K562 (cell line): ENCODE data around the gene COPS6. TPM values are rescaled to one million over a fixed set of nuclear protein-coding genes. Genes with fewer than 3 reads are reported as not detected.

Experiments
- HDAC1 ChIP-seq, 2 experiments: fragments of 450-650 bp; IDR thresholded peaks; 2 replicates each; pipeline ENCODE4 v1.6.1; 2016 to 2017; ENCODE audit warnings: inconsistent platforms in 1 of 2, mild to moderate bottlenecking in 1 of 2, moderate library complexity in 1 of 2
- KDM1A ChIP-seq, 2 experiments: fragments of 450-650 bp; IDR thresholded peaks; 2 replicates each; pipeline ENCODE4 v1.6.1; 2016; ENCODE audit warnings: mild to moderate bottlenecking in 2 of 2
- RBM22 ChIP-seq: fragments of 200-400 bp; formaldehyde crosslinking; IDR thresholded peaks from 2 replicates; pipeline ENCODE4 v1.6.1; 2018; ENCODE audit warnings: low read length, low read depth; ENCODE audit not compliant: poor library complexity, severe bottlenecking
- STAG1 ChIP-seq: sonication (generic); formaldehyde crosslinking; IDR thresholded peaks from 2 replicates; pipeline ENCODE4 v1.5.0; 2020; ENCODE audit warnings: missing genetic modification reagents, borderline replicate concordance
- polyA plus RNA-seq, 8 experiments: library from polyadenylated mRNA; depleted of rRNA in 4 of 8; stranded (reverse) in 5 of 8; unstranded in 3 of 8; fragments of >200 nt; fragmentation: Nextera tagmentation in 2 of 8; fragmentation: Illumina TruSeq in 1 of 8; extraction: Ambion mirVana in 2 of 8; extraction: Trizol in 1 of 8; gene quantifications; 2 replicates each; pipeline versions ENCODE4 v1.2.1 to v1.2.3, GENCODE V29; 2011 to 2014; ENCODE audit warnings: inconsistent platforms in 1 of 8, missing spikeins in 1 of 8
- total RNA-seq, 7 experiments: library from RNA; depleted of rRNA in 6 of 7; stranded (reverse); fragments of >200 nt in 6 of 7; fragmentation: Illumina TruSeq in 2 of 7; extraction: Trizol in 2 of 7; gene quantifications; 2 replicates each; pipeline versions ENCODE4 v1.2.1 to v1.2.3, GENCODE V29; 2011 to 2021; ENCODE audit warnings: low replicate concordance in 1 of 7
- TF ChIP-seq, protein P1 (sequence below): fragments of 250-450 bp; sonication (Bioruptor Pico); IDR thresholded peaks from 2 replicates; pipeline ENCODE4 v1.4.0; 2020
- TF ChIP-seq, protein P2 (sequence below): fragments of 450-650 bp; formaldehyde crosslinking; IDR thresholded peaks from 2 replicates; pipeline ENCODE4 v1.4.0; 2020; ENCODE audit warnings: mild to moderate bottlenecking, moderate library complexity
- TF ChIP-seq, protein P3 (sequence below): sonication (generic); formaldehyde crosslinking; IDR thresholded peaks from 2 replicates; pipeline ENCODE4 v1.8.1; 2023; ENCODE audit warnings: mild to moderate bottlenecking, missing genetic modification reagents
- TF ChIP-seq, protein P4 (sequence below), 2 experiments: fragments of 200-800 bp in 1 of 2; sonication (Bioruptor generic) in 1 of 2; sonication (generic) in 1 of 2; formaldehyde crosslinking in 1 of 2; IDR thresholded peaks in 1 of 2; conservative IDR thresholded peaks in 1 of 2; 2 replicates each; pipeline versions ENCODE4 v1.5.0 to v1.6.1; 2016 to 2020; ENCODE audit warnings: missing compliant biosample characterization in 1 of 2, missing genetic modification characterization in 1 of 2, missing genetic modification reagents in 1 of 2
- TF ChIP-seq, protein P5 (sequence below): sonication (generic); formaldehyde crosslinking; IDR thresholded peaks from 2 replicates; pipeline ENCODE4 v1.8.0; 2022; ENCODE audit warnings: missing genetic modification reagents, mild to moderate bottlenecking, borderline replicate concordance
- TF ChIP-seq, protein P6 (sequence below): fragments of 250-450 bp; sonication (Bioruptor Pico); IDR thresholded peaks from 2 replicates; pipeline ENCODE4 v1.8.0; 2021; ENCODE audit warnings: mild to moderate bottlenecking, moderate library complexity

The COPS6 gene
- total and polyA plus RNA-seq, 9 of the 15 experiments (the other 6 are each of a cell fraction or from before 2014, with no cell fraction given) = 63.0 to 331 (median 168) TPM

DNA sequence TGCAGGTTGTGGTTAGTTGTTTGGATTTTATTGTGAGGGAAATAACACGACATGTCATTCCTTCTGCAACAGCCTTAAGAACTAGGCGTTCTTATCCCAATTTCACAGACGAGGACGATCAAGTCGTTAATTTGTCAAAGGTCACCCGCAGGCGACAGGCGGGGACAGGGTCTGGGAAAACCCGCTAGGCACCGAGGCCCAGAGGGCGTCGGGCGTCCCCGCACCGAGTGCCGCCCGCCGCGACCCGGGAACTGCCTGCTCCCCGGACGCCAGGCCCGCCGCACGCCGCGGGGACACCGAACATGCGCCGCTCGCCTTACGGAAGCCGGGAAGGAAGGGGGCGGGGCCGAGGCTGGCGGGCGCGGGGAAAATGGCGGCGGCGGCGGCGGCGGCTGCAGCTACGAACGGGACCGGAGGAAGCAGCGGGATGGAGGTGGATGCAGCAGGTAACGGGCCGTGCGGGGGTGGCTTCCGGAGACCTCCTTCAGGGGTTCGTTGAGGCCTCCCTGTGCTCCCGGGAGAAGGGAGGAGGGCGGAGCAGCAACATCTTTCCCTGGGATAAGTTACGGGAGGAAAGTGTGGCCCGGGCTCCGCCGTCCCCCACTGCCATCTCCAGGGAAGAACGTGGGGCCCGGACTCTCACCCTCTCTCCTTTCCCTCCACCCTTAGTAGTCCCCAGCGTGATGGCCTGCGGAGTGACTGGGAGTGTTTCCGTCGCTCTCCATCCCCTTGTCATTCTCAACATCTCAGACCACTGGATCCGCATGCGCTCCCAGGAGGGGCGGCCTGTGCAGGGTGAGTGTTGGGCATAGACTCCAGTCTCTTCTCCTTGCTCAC lies at the start of gene COPS6 (continued):
- TF ChIP-seq, protein P1, sequence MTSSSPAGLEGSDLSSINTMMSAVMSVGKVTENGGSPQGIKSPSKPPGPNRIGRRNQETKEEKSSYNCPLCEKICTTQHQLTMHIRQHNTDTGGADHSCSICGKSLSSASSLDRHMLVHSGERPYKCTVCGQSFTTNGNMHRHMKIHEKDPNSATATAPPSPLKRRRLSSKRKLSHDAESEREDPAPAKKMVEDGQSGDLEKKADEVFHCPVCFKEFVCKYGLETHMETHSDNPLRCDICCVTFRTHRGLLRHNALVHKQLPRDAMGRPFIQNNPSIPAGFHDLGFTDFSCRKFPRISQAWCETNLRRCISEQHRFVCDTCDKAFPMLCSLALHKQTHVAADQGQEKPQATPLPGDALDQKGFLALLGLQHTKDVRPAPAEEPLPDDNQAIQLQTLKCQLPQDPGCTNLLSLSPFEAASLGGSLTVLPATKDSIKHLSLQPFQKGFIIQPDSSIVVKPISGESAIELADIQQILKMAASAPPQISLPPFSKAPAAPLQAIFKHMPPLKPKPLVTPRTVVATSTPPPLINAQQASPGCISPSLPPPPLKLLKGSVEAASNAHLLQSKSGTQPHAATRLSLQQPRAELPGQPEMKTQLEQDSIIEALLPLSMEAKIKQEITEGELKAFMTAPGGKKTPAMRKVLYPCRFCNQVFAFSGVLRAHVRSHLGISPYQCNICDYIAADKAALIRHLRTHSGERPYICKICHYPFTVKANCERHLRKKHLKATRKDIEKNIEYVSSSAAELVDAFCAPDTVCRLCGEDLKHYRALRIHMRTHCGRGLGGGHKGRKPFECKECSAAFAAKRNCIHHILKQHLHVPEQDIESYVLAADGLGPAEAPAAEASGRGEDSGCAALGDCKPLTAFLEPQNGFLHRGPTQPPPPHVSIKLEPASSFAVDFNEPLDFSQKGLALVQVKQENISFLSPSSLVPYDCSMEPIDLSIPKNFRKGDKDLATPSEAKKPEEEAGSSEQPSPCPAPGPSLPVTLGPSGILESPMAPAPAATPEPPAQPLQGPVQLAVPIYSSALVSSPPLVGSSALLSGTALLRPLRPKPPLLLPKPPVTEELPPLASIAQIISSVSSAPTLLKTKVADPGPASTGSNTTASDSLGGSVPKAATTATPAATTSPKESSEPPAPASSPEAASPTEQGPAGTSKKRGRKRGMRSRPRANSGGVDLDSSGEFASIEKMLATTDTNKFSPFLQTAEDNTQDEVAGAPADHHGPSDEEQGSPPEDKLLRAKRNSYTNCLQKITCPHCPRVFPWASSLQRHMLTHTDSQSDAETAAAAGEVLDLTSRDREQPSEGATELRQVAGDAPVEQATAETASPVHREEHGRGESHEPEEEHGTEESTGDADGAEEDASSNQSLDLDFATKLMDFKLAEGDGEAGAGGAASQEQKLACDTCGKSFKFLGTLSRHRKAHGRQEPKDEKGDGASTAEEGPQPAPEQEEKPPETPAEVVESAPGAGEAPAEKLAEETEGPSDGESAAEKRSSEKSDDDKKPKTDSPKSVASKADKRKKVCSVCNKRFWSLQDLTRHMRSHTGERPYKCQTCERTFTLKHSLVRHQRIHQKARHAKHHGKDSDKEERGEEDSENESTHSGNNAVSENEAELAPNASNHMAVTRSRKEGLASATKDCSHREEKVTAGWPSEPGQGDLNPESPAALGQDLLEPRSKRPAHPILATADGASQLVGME (CRISPR knock-in tag) = peak; percentile 82; the same call in 1 of the 2 replicates
- TF ChIP-seq, protein P2, sequence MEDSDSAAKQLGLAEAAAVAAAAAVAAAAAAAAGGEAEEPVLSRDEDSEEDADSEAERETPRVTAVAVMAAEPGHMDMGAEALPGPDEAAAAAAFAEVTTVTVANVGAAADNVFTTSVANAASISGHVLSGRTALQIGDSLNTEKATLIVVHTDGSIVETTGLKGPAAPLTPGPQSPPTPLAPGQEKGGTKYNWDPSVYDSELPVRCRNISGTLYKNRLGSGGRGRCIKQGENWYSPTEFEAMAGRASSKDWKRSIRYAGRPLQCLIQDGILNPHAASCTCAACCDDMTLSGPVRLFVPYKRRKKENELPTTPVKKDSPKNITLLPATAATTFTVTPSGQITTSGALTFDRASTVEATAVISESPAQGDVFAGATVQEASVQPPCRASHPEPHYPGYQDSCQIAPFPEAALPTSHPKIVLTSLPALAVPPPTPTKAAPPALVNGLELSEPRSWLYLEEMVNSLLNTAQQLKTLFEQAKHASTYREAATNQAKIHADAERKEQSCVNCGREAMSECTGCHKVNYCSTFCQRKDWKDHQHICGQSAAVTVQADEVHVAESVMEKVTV (CRISPR knock-in tag) = peak; percentile 42; the same call in 1 of the 2 replicates
- TF ChIP-seq RBM22 = peak; percentile 64
- no peak for TF ChIP-seq KDM1A (IDR thresholded peaks at IDR 0.05)
- TF ChIP-seq, protein P3, sequence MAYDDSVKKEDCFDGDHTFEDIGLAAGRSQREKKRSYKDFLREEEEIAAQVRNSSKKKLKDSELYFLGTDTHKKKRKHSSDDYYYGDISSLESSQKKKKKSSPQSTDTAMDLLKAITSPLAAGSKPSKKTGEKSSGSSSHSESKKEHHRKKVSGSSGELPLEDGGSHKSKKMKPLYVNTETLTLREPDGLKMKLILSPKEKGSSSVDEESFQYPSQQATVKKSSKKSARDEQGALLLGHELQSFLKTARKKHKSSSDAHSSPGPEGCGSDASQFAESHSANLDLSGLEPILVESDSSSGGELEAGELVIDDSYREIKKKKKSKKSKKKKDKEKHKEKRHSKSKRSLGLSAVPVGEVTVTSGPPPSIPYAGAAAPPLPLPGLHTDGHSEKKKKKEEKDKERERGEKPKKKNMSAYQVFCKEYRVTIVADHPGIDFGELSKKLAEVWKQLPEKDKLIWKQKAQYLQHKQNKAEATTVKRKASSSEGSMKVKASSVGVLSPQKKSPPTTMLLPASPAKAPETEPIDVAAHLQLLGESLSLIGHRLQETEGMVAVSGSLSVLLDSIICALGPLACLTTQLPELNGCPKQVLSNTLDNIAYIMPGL (CRISPR knock-in tag) = peak; percentile 100
- peak; percentile 65 for TF ChIP-seq STAG1 (CRISPR knock-in tag)
- peak in 1 of 2 experiments; percentile 79; a peak in 2 of 4 replicates for TF ChIP-seq HDAC1 (IDR thresholded peaks at IDR 0.05)
- TF ChIP-seq, protein P4, sequence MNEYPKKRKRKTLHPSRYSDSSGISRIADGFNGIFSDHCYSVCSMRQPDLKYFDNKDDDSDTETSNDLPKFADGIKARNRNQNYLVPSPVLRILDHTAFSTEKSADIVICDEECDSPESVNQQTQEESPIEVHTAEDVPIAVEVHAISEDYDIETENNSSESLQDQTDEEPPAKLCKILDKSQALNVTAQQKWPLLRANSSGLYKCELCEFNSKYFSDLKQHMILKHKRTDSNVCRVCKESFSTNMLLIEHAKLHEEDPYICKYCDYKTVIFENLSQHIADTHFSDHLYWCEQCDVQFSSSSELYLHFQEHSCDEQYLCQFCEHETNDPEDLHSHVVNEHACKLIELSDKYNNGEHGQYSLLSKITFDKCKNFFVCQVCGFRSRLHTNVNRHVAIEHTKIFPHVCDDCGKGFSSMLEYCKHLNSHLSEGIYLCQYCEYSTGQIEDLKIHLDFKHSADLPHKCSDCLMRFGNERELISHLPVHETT (CRISPR knock-in tag; conservative IDR thresholded peaks at IDR 0.05 in 1 of 2, IDR thresholded peaks at IDR 0.05 in 1 of 2) = peak in 1 of 2 experiments; percentile 98; a peak in 2 of 4 replicates
- TF ChIP-seq, protein P5, sequence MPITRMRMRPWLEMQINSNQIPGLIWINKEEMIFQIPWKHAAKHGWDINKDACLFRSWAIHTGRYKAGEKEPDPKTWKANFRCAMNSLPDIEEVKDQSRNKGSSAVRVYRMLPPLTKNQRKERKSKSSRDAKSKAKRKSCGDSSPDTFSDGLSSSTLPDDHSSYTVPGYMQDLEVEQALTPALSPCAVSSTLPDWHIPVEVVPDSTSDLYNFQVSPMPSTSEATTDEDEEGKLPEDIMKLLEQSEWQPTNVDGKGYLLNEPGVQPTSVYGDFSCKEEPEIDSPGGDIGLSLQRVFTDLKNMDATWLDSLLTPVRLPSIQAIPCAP (CRISPR knock-in tag) = peak; percentile 95; the same call in 1 of the 2 replicates
- TF ChIP-seq, protein P6, sequence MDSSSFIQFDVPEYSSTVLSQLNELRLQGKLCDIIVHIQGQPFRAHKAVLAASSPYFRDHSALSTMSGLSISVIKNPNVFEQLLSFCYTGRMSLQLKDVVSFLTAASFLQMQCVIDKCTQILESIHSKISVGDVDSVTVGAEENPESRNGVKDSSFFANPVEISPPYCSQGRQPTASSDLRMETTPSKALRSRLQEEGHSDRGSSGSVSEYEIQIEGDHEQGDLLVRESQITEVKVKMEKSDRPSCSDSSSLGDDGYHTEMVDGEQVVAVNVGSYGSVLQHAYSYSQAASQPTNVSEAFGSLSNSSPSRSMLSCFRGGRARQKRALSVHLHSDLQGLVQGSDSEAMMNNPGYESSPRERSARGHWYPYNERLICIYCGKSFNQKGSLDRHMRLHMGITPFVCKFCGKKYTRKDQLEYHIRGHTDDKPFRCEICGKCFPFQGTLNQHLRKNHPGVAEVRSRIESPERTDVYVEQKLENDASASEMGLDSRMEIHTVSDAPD (CRISPR knock-in tag) = no peak
